Central memory CD4-positive, alpha-beta T cell (primary cell): ENCODE results near the gene TULP1.
A peak's percentile ranks its signal among the peaks of the same experiment; 100 is the strongest.
"Not testable (repeated sequence)": the region's sequence is repeated elsewhere in the genome, so short reads cannot be mapped to it uniquely, and the experiment has no call there.

ENCODE experiments used
- DNase-seq: peaks from one replicate; pipeline ENCODE4 v3.0.0; 2022

The TULP1 gene

GRCh38 chr6:35521235-35521634 lies 8.5 kb upstream of the TULP1 start:
- DNase-seq: no peak

GRCh38 chr6:35519313-35520015 lies 6.8 kb upstream of the TULP1 start:
- no peak for DNase-seq

- DNase-seq: no peak
Measured at GRCh38 chr6:35518566-35519312, 6.0 kb upstream of the TULP1 start.

GRCh38 chr6:35517978-35518377 lies 5.3 kb upstream of the TULP1 start:
- DNase-seq: not testable (repeated sequence)

GRCh38 chr6:35516712-35517111 lies 4.0 kb upstream of the TULP1 start:
- no peak for DNase-seq

- not testable (repeated sequence) for DNase-seq
Measured at GRCh38 chr6:35515939-35516338, 3.2 kb upstream of the TULP1 start.

GRCh38 chr6:35514587-35514986 lies 1.9 kb upstream of the TULP1 start:
- DNase-seq: no peak

- DNase-seq: no peak
Measured at GRCh38 chr6:35512006-35512405, 690 bp downstream of the TULP1 start.

- DNase-seq: no peak
Measured at GRCh38 chr6:35511562-35511941, 1.1 kb downstream of the TULP1 start.

GRCh38 chr6:35510916-35511561 lies 1.7 kb downstream of the TULP1 start:
- no peak for DNase-seq

GRCh38 chr6:35508542-35508941 lies 4.2 kb downstream of the TULP1 start:
- no peak for DNase-seq

- DNase-seq: no peak
Measured at GRCh38 chr6:35508027-35508426, 4.7 kb downstream of the TULP1 start.

GRCh38 chr6:35507221-35507620 lies 5.5 kb downstream of the TULP1 start:
- DNase-seq: no peak

- DNase-seq: no peak
Measured at GRCh38 chr6:35506536-35506935, 6.2 kb downstream of the TULP1 start.

GRCh38 chr6:35505999-35506412 lies 6.7 kb downstream of the TULP1 start:
- no peak for DNase-seq

- DNase-seq: no peak
Measured at GRCh38 chr6:35503534-35503933, 9.2 kb downstream of the TULP1 start.

- no peak for DNase-seq
Measured at GRCh38 chr6:35501784-35502183, 10.9 kb downstream of the TULP1 start.

- DNase-seq: no peak
Measured at GRCh38 chr6:35500782-35501181, 11.9 kb downstream of the TULP1 start.

GRCh38 chr6:35499372-35499771 lies 13.3 kb downstream of the TULP1 start:
- no peak for DNase-seq

- no peak for DNase-seq
Measured at GRCh38 chr6:35498422-35499067, 14.2 kb downstream of the TULP1 start.

GRCh38 chr6:35497571-35498421 lies 14.9 kb downstream of the TULP1 start:
- DNase-seq: peak; percentile 19

GRCh38 chr6:35496841-35497570 lies 15.7 kb downstream of the TULP1 start, which contains the start of gene TEAD3:
TSS of gene TEAD3 (minus strand) at chr6:35497079.
- peak; percentile 50 for DNase-seq
